SK-N-SH treated with all-trans-retinoic acid at 6 μM for 48 hours (cell line): ENCODE data around the gene TRAPPC6A.

Experiments used
- ATAC-seq: fragments of 200-7000 bp; cut with Tn5 transposase; 3 replicates; pipeline ENCODE4 v1.9.1; 2020; ENCODE audit warnings: mild to moderate bottlenecking, moderate library complexity
- ARNTL ChIP-seq: fragments of 450-650 bp; formaldehyde crosslinking; IDR thresholded peaks from 2 replicates; pipeline ENCODE4 v1.5.0; 2020; ENCODE audit warnings: low read depth, mild to moderate bottlenecking, moderate library complexity, borderline replicate concordance
- BACH2 ChIP-seq: fragments of 250-450 bp; sonication (Bioruptor Pico); IDR thresholded peaks from 2 replicates; pipeline ENCODE4 v1.9.0; 2021; ENCODE audit warnings: mild to moderate bottlenecking, borderline replicate concordance
- ESRRG ChIP-seq: fragments of 250-450 bp; sonication (Bioruptor Pico); IDR thresholded peaks from 2 replicates; pipeline ENCODE4 v1.6.1; 2021; ENCODE audit warnings: mild to moderate bottlenecking
- GLIS3 ChIP-seq: fragments of 250-450 bp; sonication (Bioruptor Pico); IDR thresholded peaks from 2 replicates; pipeline ENCODE4 v1.5.0; 2020; ENCODE audit warnings: mild to moderate bottlenecking, moderate library complexity
- ISL1 ChIP-seq: fragments of 250-450 bp; sonication (Bioruptor Pico); IDR thresholded peaks from 2 replicates; pipeline ENCODE4 v2.1.2; 2022; ENCODE audit warnings: mild to moderate bottlenecking, moderate library complexity
- OSR1 ChIP-seq: fragments of 250-450 bp; sonication (Bioruptor Pico); IDR thresholded peaks from 2 replicates; pipeline ENCODE4 v1.8.0; 2022; ENCODE audit warnings: moderate library complexity, mild to moderate bottlenecking, inconsistent platforms
- PATZ1 ChIP-seq: fragments of 250-450 bp; sonication (Bioruptor Pico); IDR thresholded peaks from 2 replicates; pipeline ENCODE4 v1.8.0; 2020; ENCODE audit warnings: mild to moderate bottlenecking, moderate library complexity, borderline replicate concordance
- POU6F1 ChIP-seq: fragments of 250-450 bp; sonication (Bioruptor Pico); IDR thresholded peaks from 2 replicates; pipeline ENCODE4 v1.8.0; 2021; ENCODE audit warnings: low read depth, mild to moderate bottlenecking, moderate library complexity, borderline replicate concordance
- RARB ChIP-seq: fragments of 250-450 bp; sonication (Bioruptor Pico); IDR thresholded peaks from 2 replicates; pipeline ENCODE4 v1.8.0; 2021; ENCODE audit warnings: mild to moderate bottlenecking, moderate library complexity
- SNAI2 ChIP-seq: fragments of 250-450 bp; sonication (Bioruptor Pico); IDR thresholded peaks from 2 replicates; pipeline ENCODE4 v1.5.0; 2020; ENCODE audit warnings: mild to moderate bottlenecking, moderate library complexity
- TCF4 ChIP-seq: fragments of 250-450 bp; sonication (Bioruptor Pico); IDR thresholded peaks from 2 replicates; pipeline ENCODE4 v1.8.0; 2021; ENCODE audit warnings: mild to moderate bottlenecking, moderate library complexity, borderline replicate concordance
- TOX ChIP-seq: fragments of 250-450 bp; sonication (Bioruptor Pico); IDR thresholded peaks from 2 replicates; pipeline ENCODE4 v1.8.0; 2021; ENCODE audit warnings: mild to moderate bottlenecking, moderate library complexity, borderline replicate concordance
- TSHZ2 ChIP-seq: fragments of 250-450 bp; sonication (Bioruptor Pico); IDR thresholded peaks from 2 replicates; pipeline ENCODE4 v1.5.0; 2020; ENCODE audit warnings: mild to moderate bottlenecking, moderate library complexity
- ZC3H10 ChIP-seq: fragments of 250-450 bp; sonication (Bioruptor Pico); IDR thresholded peaks from 2 replicates; pipeline ENCODE4 v1.5.1; 2021; ENCODE audit warnings: mild to moderate bottlenecking, moderate library complexity
- ZFP3 ChIP-seq: fragments of 250-450 bp; sonication (Bioruptor Pico); IDR thresholded peaks from 2 replicates; pipeline ENCODE4 v1.5.0; 2020; ENCODE audit warnings: mild to moderate bottlenecking, moderate library complexity
- ZNF565 ChIP-seq: fragments of 450-650 bp; formaldehyde crosslinking; conservative IDR thresholded peaks from 2 replicates; pipeline ENCODE4 v1.5.0; 2020; ENCODE audit warnings: low read depth, mild to moderate bottlenecking, moderate library complexity
- ZNF70 ChIP-seq: fragments of 450-650 bp; formaldehyde crosslinking; IDR thresholded peaks from 2 replicates; pipeline ENCODE4 v1.5.0; 2020; ENCODE audit warnings: mild to moderate bottlenecking, moderate library complexity
- ZNF8 ChIP-seq: fragments of 450-650 bp; formaldehyde crosslinking; IDR thresholded peaks from 2 replicates; pipeline ENCODE4 v1.5.0; 2020; ENCODE audit warnings: mild to moderate bottlenecking, moderate library complexity

The TRAPPC6A gene

GRCh38 chr19:45142726-45143110, 35.3 kb downstream of the TRAPPC6A start (continued):
- TF ChIP-seq TSHZ2, result no peak
- TF ChIP-seq ZNF70 (CRISPR knock-in tag), result no peak
- TF ChIP-seq ZNF565 (CRISPR knock-in tag), result no peak
- TF ChIP-seq, all 23 proteins: peak for 0

GRCh38 chr19:45142016-45142725, 35.9 kb downstream of the TRAPPC6A start:
- ATAC-seq, result no peak
- TF ChIP-seq ARNTL (CRISPR knock-in tag) (no peak), BACH2 (no peak), SNAI2 (CRISPR knock-in tag) (no peak), ESRRG (CRISPR knock-in tag) (no peak), ZNF8 (CRISPR knock-in tag) (no peak), TOX (CRISPR knock-in tag) (no peak)

GRCh38 chr19:45141203-45141900, 36.7 kb downstream of the TRAPPC6A start:
- ATAC-seq, result no peak
- no peak for TF ChIP-seq ZNF8 (CRISPR knock-in tag)
- TF ChIP-seq RARB (CRISPR knock-in tag), result no peak
- TF ChIP-seq BACH2, result no peak
- no peak for TF ChIP-seq OSR1
- TF ChIP-seq TSHZ2, result no peak
- no peak for TF ChIP-seq TOX (CRISPR knock-in tag)
- TF ChIP-seq ISL1 (CRISPR knock-in tag), result no peak
- TF ChIP-seq POU6F1 (CRISPR knock-in tag), result no peak
- no peak for TF ChIP-seq ESRRG (CRISPR knock-in tag)
- no peak for TF ChIP-seq ZFP3 (CRISPR knock-in tag)
- TF ChIP-seq GLIS3, result no peak
- TF ChIP-seq ZC3H10, result no peak
- TF ChIP-seq SNAI2 (CRISPR knock-in tag), result no peak
- TF ChIP-seq ZNF70 (CRISPR knock-in tag), result no peak

GRCh38 chr19:45140533-45140932, 37.5 kb downstream of the TRAPPC6A start:
- ATAC-seq, result no peak
- no peak for TF ChIP-seq ZNF8 (CRISPR knock-in tag)
- TF ChIP-seq PATZ1 (CRISPR knock-in tag), result no peak
- no peak for TF ChIP-seq TCF4
